IMR-90 (cell line): ENCODE data around the gene OPN4. TPM values are rescaled to one million over a fixed set of nuclear protein-coding genes. Genes with fewer than 3 reads are reported as not detected.

Experiments
- ATAC-seq: fragments of 200-7000 bp; cut with Tn5 transposase; 2 replicates; pipeline ENCODE4 v1.9.1; 2020; ENCODE audit warnings: low read depth, mild to moderate bottlenecking, moderate library complexity
- BruUV-seq: library from RNA; stranded (reverse); fragments of 400-500 nt; replicated peaks from 2 replicates; lab custom pipeline; 2021; lab: Mats Ljungman, UMichigan
- CTCF ChIA-PET: fragments of 300-600 bp; formaldehyde crosslinking; extraction: SDS; loops from one replicate; lab custom pipeline; 2021; ENCODE audit warnings: antibody characterized with exemption; lab: Yijun Ruan, JAX
- POLR2A ChIA-PET: fragments of 300-600 bp; sonication (Branson Sonifier 250); formaldehyde crosslinking; loops from one replicate; lab custom pipeline; 2022; ENCODE audit warnings: antibody characterized with exemption; ENCODE audit not compliant: unreplicated experiment; lab: Charles Lee
- DNase-seq: peaks from one replicate; pipeline ENCODE4 v3.0.0; 2013
- H2AFZ ChIP-seq: replicated peaks from 2 replicates; pipeline ENCODE3; 2013; ENCODE audit warnings: low read length, mild to moderate bottlenecking; ENCODE audit not compliant: poor library complexity
- H2AK5ac ChIP-seq: 2 replicates; pipeline ENCODE4 v1.6.1; 2013; ENCODE audit warnings: low read depth, low read length, inconsistent platforms
- H2AK9ac ChIP-seq: replicated peaks from 2 replicates; pipeline ENCODE3; 2013; ENCODE audit warnings: mild to moderate bottlenecking, low read depth, low read length, moderate library complexity; ENCODE audit not compliant: poor library complexity
- H2BK120ac ChIP-seq: 2 replicates; pipeline ENCODE4 v1.6.1; 2013; ENCODE audit warnings: low read depth, low read length, inconsistent platforms
- H2BK15ac ChIP-seq: 3 replicates; pipeline ENCODE4 v1.6.1; 2013; ENCODE audit warnings: low read depth, low read length, inconsistent platforms
- H2BK20ac ChIP-seq: 2 replicates; pipeline ENCODE4 v1.6.1; 2013; ENCODE audit warnings: low read depth, mild to moderate bottlenecking, inconsistent platforms, low read length, moderate library complexity
- H2BK5ac ChIP-seq: 2 replicates; pipeline ENCODE4 v1.6.1; 2013; ENCODE audit warnings: mild to moderate bottlenecking, low read depth, low read length, inconsistent platforms; ENCODE audit not compliant: poor library complexity, severe bottlenecking
- H3K14ac ChIP-seq: replicated peaks from 2 replicates; pipeline ENCODE4 v1.6.1; 2013; ENCODE audit warnings: low read depth, low read length, inconsistent platforms
- H3K18ac ChIP-seq: 2 replicates; pipeline ENCODE4 v1.6.1; 2013; ENCODE audit warnings: low read depth, low read length, control low read depth
- H3K23ac ChIP-seq: 2 replicates; pipeline ENCODE4 v1.6.1; 2013; ENCODE audit warnings: low read depth, low read length, inconsistent platforms
- H3K27ac ChIP-seq: 2 replicates; pipeline ENCODE4 v1.5.1; 2013; ENCODE audit warnings: mild to moderate bottlenecking, control low read depth, low read length; ENCODE audit not compliant: insufficient read depth
- H3K27me3 ChIP-seq: 2 replicates; pipeline ENCODE4 v1.6.1; 2013; ENCODE audit warnings: low read length; ENCODE audit not compliant: control insufficient read depth, insufficient read depth
- H3K36me3 ChIP-seq: 2 replicates; pipeline ENCODE4 v1.6.1; 2013; ENCODE audit warnings: low read length, mixed read lengths; ENCODE audit not compliant: control insufficient read depth, insufficient read depth
- H3K4ac ChIP-seq: 2 replicates; pipeline ENCODE4 v1.6.1; 2013; ENCODE audit warnings: low read depth, low read length, inconsistent platforms
- H3K4me1 ChIP-seq: 2 replicates; pipeline ENCODE4 v1.6.1; 2013; ENCODE audit warnings: low read length, mixed read lengths; ENCODE audit not compliant: control insufficient read depth, insufficient read depth
- H3K4me2 ChIP-seq: 2 replicates; pipeline ENCODE4 v1.6.1; 2013; ENCODE audit warnings: low read depth, mild to moderate bottlenecking, control low read depth, low read length, moderate library complexity
- H3K4me3 ChIP-seq: 2 replicates; pipeline ENCODE4 v1.5.1; 2013; ENCODE audit warnings: low read depth, mild to moderate bottlenecking, control low read depth, low read length, moderate library complexity; ENCODE audit not compliant: insufficient read depth
- H3K56ac ChIP-seq: 2 replicates; pipeline ENCODE4 v1.6.1; 2013; ENCODE audit warnings: low read length, inconsistent platforms; ENCODE audit not compliant: insufficient read depth; ENCODE audit errors: extremely low read depth
- H3K79me1 ChIP-seq, 2 experiments: 2 replicates each; pipeline ENCODE4 v1.6.1; 2013; ENCODE audit warnings: low read length in 2 of 2, inconsistent platforms in 1 of 2, low read depth in 1 of 2
- H3K9ac ChIP-seq: 2 replicates; pipeline ENCODE4 v1.6.1; 2013; ENCODE audit warnings: low read depth, low read length, control low read depth
- H3K9me1 ChIP-seq: 2 replicates; pipeline ENCODE4 v1.6.1; 2013; ENCODE audit warnings: low read length, inconsistent platforms; ENCODE audit not compliant: insufficient read depth
- H3K9me3 ChIP-seq: 2 replicates; pipeline ENCODE4 v1.6.1; 2013; ENCODE audit warnings: low read length; ENCODE audit not compliant: control insufficient read depth, insufficient read depth
- H4K20me1 ChIP-seq: 2 replicates; pipeline ENCODE4 v1.6.1; 2013; ENCODE audit warnings: low read length, inconsistent platforms; ENCODE audit not compliant: insufficient read depth
- H4K5ac ChIP-seq: 2 replicates; pipeline ENCODE4 v1.6.1; 2013; ENCODE audit warnings: mild to moderate bottlenecking, low read depth, low read length, control low read depth
- H4K8ac ChIP-seq, 2 experiments: 2 replicates each; pipeline ENCODE4 v1.6.1; 2013; ENCODE audit warnings: low read depth in 2 of 2, low read length in 2 of 2, control low read depth in 1 of 2, inconsistent platforms in 1 of 2
- H4K91ac ChIP-seq: 2 replicates; pipeline ENCODE4 v1.6.1; 2013; ENCODE audit warnings: low read depth, low read length, inconsistent platforms; ENCODE audit not compliant: insufficient read depth
- CEBPB ChIP-seq: IDR thresholded peaks from 2 replicates; pipeline ENCODE4 v1.6.1; 2012; ENCODE audit warnings: low read depth, low read length, improper control_type of control experiment
- CHD1 ChIP-seq: IDR thresholded peaks from 2 replicates; pipeline ENCODE4 v1.6.1; 2012; ENCODE audit warnings: low read depth, low read length, improper control_type of control experiment
- CTCF ChIP-seq: conservative IDR thresholded peaks from 2 replicates; pipeline ENCODE4 v1.5.1; 2012; ENCODE audit warnings: mild to moderate bottlenecking, low read depth, low read length, improper control_type of control experiment
- ELK1 ChIP-seq: fragments of 150-350 bp; IDR thresholded peaks from 2 replicates; pipeline ENCODE4 v1.6.1; 2016; ENCODE audit warnings: low read depth, mild to moderate bottlenecking, low read length, moderate library complexity, borderline replicate concordance
- FOS ChIP-seq: fragments of 150-350 bp; IDR thresholded peaks from 2 replicates; pipeline ENCODE4 v1.6.1; 2016; ENCODE audit warnings: low read depth, low read length
- MAFK ChIP-seq: IDR thresholded peaks from 2 replicates; pipeline ENCODE4 v1.6.1; 2012; ENCODE audit warnings: low read depth, low read length, improper control_type of control experiment
- MAZ ChIP-seq: IDR thresholded peaks from 2 replicates; pipeline ENCODE4 v1.6.1; 2012; ENCODE audit warnings: low read depth, mild to moderate bottlenecking, low read length, improper control_type of control experiment, moderate library complexity, borderline replicate concordance
- MXI1 ChIP-seq: IDR thresholded peaks from 2 replicates; pipeline ENCODE4 v1.6.1; 2012; ENCODE audit warnings: low read depth, mild to moderate bottlenecking, low read length, moderate library complexity, borderline replicate concordance
- RAD21 ChIP-seq: IDR thresholded peaks from 2 replicates; pipeline ENCODE4 v1.6.1; 2012; ENCODE audit warnings: low read length, improper control_type of control experiment
- RFX5 ChIP-seq: IDR thresholded peaks from 2 replicates; pipeline ENCODE4 v1.8.0; 2012; ENCODE audit warnings: low read depth, mild to moderate bottlenecking, low read length, moderate library complexity
- SMC3 ChIP-seq: fragments of 150-350 bp; IDR thresholded peaks from 2 replicates; pipeline ENCODE4 v1.6.1; 2016; ENCODE audit warnings: low read depth, mild to moderate bottlenecking, antibody characterized with exemption, low read length, moderate library complexity
- WGBS, 2 experiments: methylation state at CpG; one replicate each; pipeline versions ENCODE4 v1.1.5 to v1.1.7; 2013; ENCODE audit warnings: missing lambda C conversion rate in 2 of 2; ENCODE audit not compliant: insufficient read length in 1 of 2; ENCODE audit errors: extremely low coverage in 2 of 2; 5-methylcytosine and 5-hydroxymethylcytosine counted together
- dilution Hi-C: fragments of 300-500 bp; cut with HindIII; formaldehyde crosslinking; loops from one replicate; pipeline ENCODE4 v1.14.3; 2018; ENCODE audit warnings: low sequenced_read_pairs; ENCODE audit not compliant: unreplicated experiment
- in situ Hi-C: fragments of 300-500 bp; cut with MboI; formaldehyde crosslinking; loops from 3 replicates; pipeline ENCODE4 v1.14.3; 2019; ENCODE audit warnings: low sequenced_read_pairs, inconsistent platforms, mixed read lengths
- intact Hi-C: fragments of 100-400 bp; cut with micrococcal nuclease; formaldehyde crosslinking; loops from 2 replicates; pipeline ENCODE4 v1.10.0; 2022
- polyA plus RNA-seq, 3 experiments: library from polyadenylated mRNA; depleted of rRNA; stranded (reverse); fragments of >200 nt; gene quantifications; 2 replicates each; pipeline ENCODE4 v1.2.3, GENCODE V29; 2012; ENCODE audit warnings: low replicate concordance in 1 of 3
- total RNA-seq: library from RNA; depleted of rRNA; stranded (reverse); fragments of >200 nt; gene quantifications from 2 replicates; pipeline ENCODE4 v1.2.3, GENCODE V29; 2012
- TF ChIP-seq, protein P1 (sequence below): fragments of 150-350 bp; IDR thresholded peaks from 2 replicates; pipeline ENCODE4 v1.6.1; 2017; ENCODE audit warnings: mild to moderate bottlenecking, antibody characterized with exemption, low read length, low read depth

The OPN4 gene
- total and polyA plus RNA-seq, 2 of the 4 experiments (the other 2 are of a cell fraction): 0.03 TPM; not detected in 1

GRCh38 chr10:86673216-86673826, 19.0 kb downstream of the OPN4 start:
- Histone ChIP-seq H3K4ac (no peak overlapping the region), H2BK5ac (no peak overlapping the region), H3K14ac (no peak overlapping the region), H4K20me1 (no peaks in the 10 kb centered on the region), H4K91ac (no peak overlapping the region), H2BK120ac (peak overlapping the region; percentile 19; the same call in 1 of the 2 replicates), H2BK20ac (no peak overlapping the region; the same call in 1 of the 2 replicates), H3K9ac (no peak overlapping the region), H3K23ac (no peak overlapping the region), H3K9me1 (peaks cover 13% of the 10 kb centered on the region), H3K4me3 (no peak overlapping the region), H3K36me3 (no peaks in the 10 kb centered on the region), H3K9me3 (no peaks in the 10 kb centered on the region), H4K8ac (no peak overlapping the region), H2AK9ac (peak overlapping the region; percentile 56), H3K79me1 (peaks cover 0 to 15% of the 10 kb centered on the region in 2 experiments; a peak in 2 of 4 replicates), H3K27me3 (no peaks in the 10 kb centered on the region), H2BK15ac (no peak overlapping the region; the same call in 2 of the 3 replicates), H3K18ac (no peak overlapping the region), H4K5ac (no peak overlapping the region), H3K27ac (no peak overlapping the region), H3K4me1 (peaks cover 35% of the 10 kb centered on the region), H2AK5ac (peak overlapping the region; percentile 46; the same call in 1 of the 2 replicates), H2AFZ (no peak overlapping the region), H3K4me2 (no peak overlapping the region), H3K56ac (no peak overlapping the region)
- TF ChIP-seq, protein P1, sequence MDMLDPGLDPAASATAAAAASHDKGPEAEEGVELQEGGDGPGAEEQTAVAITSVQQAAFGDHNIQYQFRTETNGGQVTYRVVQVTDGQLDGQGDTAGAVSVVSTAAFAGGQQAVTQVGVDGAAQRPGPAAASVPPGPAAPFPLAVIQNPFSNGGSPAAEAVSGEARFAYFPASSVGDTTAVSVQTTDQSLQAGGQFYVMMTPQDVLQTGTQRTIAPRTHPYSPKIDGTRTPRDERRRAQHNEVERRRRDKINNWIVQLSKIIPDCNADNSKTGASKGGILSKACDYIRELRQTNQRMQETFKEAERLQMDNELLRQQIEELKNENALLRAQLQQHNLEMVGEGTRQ: no peak
- TF ChIP-seq SMC3 (no peak), MAFK (no peak), CHD1 (no peak), CTCF (no peak), ELK1 (no peak), FOS (no peak), MAZ (no peak), RFX5 (no peak), MXI1 (no peak), RAD21 (no peak), CEBPB (no peak)
- ChIA-PET CTCF (interaction anchor here (1.3 kb wide), 1 partner anchor 272 kb away, joined by 3 read pairs; no protein-coding TSS in a partner anchor), POLR2A (no interaction called here)
- intact Hi-C loops (no loop called here), dilution Hi-C loops (no loop called here), in situ Hi-C loops (no loop called here)
- ATAC-seq: no peak
- BruUV-seq: no TSS peak
- WGBS, 2 experiments: 90% methylated on average over 4 of the region's 6 CpGs; no CpG with 5 or more reads in 1 of the 2 experiments
- no peak for DNase-seq
